ENCODE data around the gene ATOH8. TPM values are rescaled to one million over a fixed set of nuclear protein-coding genes. Genes with fewer than 3 reads are reported as not detected.
A peak's percentile ranks its signal among the peaks of the same experiment; 100 is the strongest.

ATOH8 gene
- total RNA-seq, 3 donors from 2014 or later = 20.8 to 167 (median 46.2) TPM

DNA sequence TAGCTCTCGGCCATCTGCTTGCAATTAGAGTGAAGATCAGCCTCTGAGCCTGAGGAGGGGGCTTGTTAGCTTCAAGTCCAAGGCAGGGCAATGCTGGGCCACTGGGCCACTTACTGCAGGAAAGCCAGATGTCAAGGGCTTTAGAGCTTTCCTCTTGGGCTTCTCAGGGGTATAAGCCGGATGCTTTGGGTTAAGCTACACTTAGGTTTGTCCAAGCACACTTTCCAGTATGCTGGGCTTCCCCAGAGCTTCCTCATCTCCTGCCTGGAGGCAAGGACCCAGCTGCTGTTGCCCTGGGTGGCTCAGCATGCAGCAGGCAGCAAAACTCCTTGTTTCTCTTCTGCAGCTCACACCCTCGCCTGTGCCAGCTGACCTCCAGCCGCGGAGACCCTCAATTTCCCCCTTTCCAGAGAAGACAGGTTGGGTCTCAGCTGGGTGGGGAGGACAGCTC lies 29.0 kb upstream of the ATOH8 start:
- Histone ChIP-seq H3K4me3 (no peak overlapping the region), H3K4me1 (peaks cover 0 to 6% of the 10 kb centered on the region in 2 donors), H3K9me3 (no peaks in the 10 kb centered on the region), H3K36me3 (no peaks in the 10 kb centered on the region), H3K27me3 (no peaks in the 10 kb centered on the region), H3K27ac (no peak overlapping the region)
- DNase-seq (ENCODE audit: low spot score in 2 of 2) = no peak
- intact Hi-C loops (cut with DNase I; ENCODE audit: low total_unique reads) = loop anchor here (5.0 kb wide), 1 partner anchor 88 kb away; no protein-coding TSS in a partner anchor
- no peak for TF ChIP-seq POLR2AphosphoS5 (IDR thresholded peaks at IDR 0.05)
- TF ChIP-seq CTCF (IDR thresholded peaks at IDR 0.05) = no peak
- no peak for TF ChIP-seq POLR2A (IDR thresholded peaks at IDR 0.05)

DNA sequence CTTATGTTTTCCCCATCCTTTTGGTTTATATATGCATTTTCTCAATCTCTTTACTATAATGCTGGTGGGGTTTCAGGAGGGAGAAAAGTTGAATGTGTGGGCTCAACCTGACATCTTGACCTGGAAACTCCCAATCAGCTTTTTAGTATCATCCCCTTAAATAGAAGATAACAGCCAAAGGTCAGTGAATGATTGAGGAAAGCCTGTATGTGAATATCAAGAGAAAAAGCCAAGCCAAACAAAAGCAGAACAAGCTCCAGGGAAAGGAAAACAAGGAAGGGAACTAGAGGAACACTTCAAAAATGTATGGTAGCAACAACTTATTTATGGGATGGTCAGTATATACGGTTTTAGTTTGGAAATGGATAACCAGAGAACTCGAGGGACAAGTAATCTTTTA lies 28.3 kb upstream of the ATOH8 start:
- no peak for DNase-seq (ENCODE audit: low spot score in 2 of 2)
- Histone ChIP-seq H3K4me3 (no peak overlapping the region), H3K4me1 (peaks cover 0 to 6% of the 10 kb centered on the region in 2 donors), H3K36me3 (no peaks in the 10 kb centered on the region), H3K27ac (no peak overlapping the region), H3K9me3 (no peaks in the 10 kb centered on the region), H3K27me3 (no peaks in the 10 kb centered on the region)
- intact Hi-C loops (cut with DNase I; ENCODE audit: low total_unique reads) = loop anchor here (5.0 kb wide), 1 partner anchor 87 kb away; no protein-coding TSS in a partner anchor
- no peak for TF ChIP-seq POLR2AphosphoS5 (IDR thresholded peaks at IDR 0.05)
- TF ChIP-seq CTCF (IDR thresholded peaks at IDR 0.05) = no peak
- no peak for TF ChIP-seq POLR2A (IDR thresholded peaks at IDR 0.05)

DNA sequence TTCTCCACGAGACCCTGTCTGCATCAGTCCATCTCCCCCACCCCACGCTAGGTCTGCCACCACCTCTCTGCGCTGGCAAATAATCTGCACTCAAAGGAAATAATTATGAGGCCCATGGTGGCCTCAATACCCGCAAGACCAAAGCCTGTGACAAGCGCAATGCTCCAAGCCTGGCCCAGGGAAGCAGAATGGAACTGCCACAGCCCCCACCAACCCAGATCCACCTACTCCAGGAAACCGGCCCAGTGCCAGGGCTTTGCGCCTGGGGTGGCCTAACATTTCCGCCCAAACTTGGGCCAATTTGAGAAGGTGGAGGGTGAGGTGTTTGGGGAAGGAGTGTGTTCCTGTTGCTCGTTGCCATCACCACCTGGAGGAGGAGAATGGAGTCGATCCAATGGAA lies 26.0 kb upstream of the ATOH8 start:
- Histone ChIP-seq H3K4me1 (peaks cover 0 to 6% of the 10 kb centered on the region in 2 donors), H3K4me3 (no peak overlapping the region), H3K36me3 (no peaks in the 10 kb centered on the region), H3K27ac (no peak overlapping the region), H3K9me3 (no peaks in the 10 kb centered on the region), H3K27me3 (no peaks in the 10 kb centered on the region)
- peak in 2 of 3 donors; percentile 10 to 27 for TF ChIP-seq POLR2AphosphoS5 (IDR thresholded peaks at IDR 0.05)
- TF ChIP-seq CTCF (IDR thresholded peaks at IDR 0.05) = no peak
- no peak for TF ChIP-seq POLR2A (IDR thresholded peaks at IDR 0.05)
- intact Hi-C loops (cut with DNase I; ENCODE audit: low total_unique reads) = loop anchor here (5.0 kb wide), 1 partner anchor 85 kb away; no protein-coding TSS in a partner anchor
- DNase-seq (ENCODE audit: low spot score in 2 of 2) = no peak

DNA sequence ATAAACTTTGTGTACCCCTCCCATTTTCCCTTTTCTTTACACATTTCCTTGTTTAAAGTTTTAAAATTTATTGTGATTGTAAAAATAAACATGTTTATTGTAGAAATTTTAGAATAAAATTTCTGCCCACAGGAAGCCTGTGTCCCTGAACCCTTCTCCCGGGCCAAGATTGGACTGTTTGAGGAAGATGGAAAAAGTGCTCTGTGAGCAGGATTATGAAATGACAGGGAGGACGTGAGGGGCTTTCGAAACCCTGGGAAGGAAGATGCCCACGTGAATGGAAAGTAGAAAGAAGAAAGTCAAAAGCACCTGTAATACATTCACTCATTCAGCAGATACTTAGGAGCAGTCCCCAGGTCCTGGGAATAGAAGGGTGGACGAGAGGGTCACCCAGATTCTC lies 25.4 kb upstream of the ATOH8 start:
- no peak for DNase-seq (ENCODE audit: low spot score in 2 of 2)
- TF ChIP-seq POLR2A (IDR thresholded peaks at IDR 0.05) (no peak), POLR2AphosphoS5 (IDR thresholded peaks at IDR 0.05) (no peak), CTCF (IDR thresholded peaks at IDR 0.05) (no peak)
- Histone ChIP-seq H3K27me3 (no peaks in the 10 kb centered on the region), H3K9me3 (no peaks in the 10 kb centered on the region), H3K4me1 (peaks cover 0 to 6% of the 10 kb centered on the region in 2 donors), H3K36me3 (no peaks in the 10 kb centered on the region), H3K4me3 (peak overlapping the region in 1 of 3 donors; percentile 9), H3K27ac (peak overlapping the region in 1 of 2 donors; percentile 4)
- intact Hi-C loops (cut with DNase I; ENCODE audit: low total_unique reads) = loop anchor here (5.0 kb wide), 1 partner anchor 84 kb away; no protein-coding TSS in a partner anchor

DNA sequence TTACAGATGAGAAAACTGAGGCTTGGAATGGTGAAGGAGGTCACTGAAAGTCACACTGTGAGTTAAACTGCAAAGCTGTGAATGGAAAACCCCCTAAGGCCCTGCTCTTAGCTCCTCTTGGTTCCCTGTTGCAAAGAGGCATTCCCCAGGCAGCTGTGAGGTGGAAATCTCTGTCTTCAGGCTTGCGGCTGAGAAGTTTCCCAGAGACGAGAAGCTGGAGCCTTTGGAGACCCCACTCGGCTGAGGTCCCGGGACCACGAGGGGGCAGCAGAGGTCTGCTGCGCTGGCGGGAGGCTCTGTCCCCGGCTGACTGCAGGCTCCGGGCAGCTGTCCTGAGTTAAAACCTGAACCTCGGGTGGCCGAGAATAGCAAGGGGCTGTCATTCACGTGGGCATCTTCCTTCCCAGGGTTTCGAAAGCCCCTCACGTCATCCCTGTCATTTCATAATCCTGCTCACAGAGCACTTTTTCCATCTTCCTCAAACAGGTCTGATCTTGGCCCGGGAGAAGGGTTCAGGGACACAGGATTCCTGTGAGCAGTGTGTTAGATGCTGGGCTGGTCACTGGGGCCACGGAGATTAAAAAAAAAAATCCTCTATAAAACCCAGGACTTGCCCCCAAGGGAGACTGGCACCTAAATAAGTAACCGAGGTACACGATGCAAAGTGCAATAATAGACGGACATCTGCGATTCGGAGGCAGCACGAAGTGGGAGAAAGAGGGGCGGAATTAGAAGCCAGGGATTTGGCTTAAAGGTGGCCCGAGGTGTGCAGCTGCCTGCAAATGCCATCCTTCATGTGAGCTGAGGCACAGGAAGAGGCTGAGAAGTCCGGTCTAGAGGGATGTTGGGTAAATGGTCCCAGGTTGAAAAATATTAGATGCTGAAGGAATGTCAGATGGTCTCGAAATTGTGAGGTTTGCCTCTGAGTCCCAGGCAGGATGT lies 24.6 kb upstream of the ATOH8 start:
- peak overlapping the region in 1 of 2 donors; percentile 4 for H3K27ac ChIP-seq
- H3K4me1 ChIP-seq = peaks cover 0 to 6% of the 10 kb centered on the region in 2 donors
- no peaks in the 10 kb centered on the region for H3K36me3 ChIP-seq
- H3K9me3 ChIP-seq = no peaks in the 10 kb centered on the region
- H3K27me3 ChIP-seq = no peaks in the 10 kb centered on the region
- intact Hi-C loops (cut with DNase I; ENCODE audit: low total_unique reads) = loop anchor here (5.0 kb wide), 1 partner anchor 83 kb away; no protein-coding TSS in a partner anchor
- peak overlapping the region in 1 of 3 donors; percentile 9 for H3K4me3 ChIP-seq
- DNase-seq (ENCODE audit: low spot score in 2 of 2) = peak; percentile 80 to 88
- TF ChIP-seq POLR2AphosphoS5 (IDR thresholded peaks at IDR 0.05) (peak; percentile 9 to 74 (median 68)), CTCF (IDR thresholded peaks at IDR 0.05) (peak; percentile 73 to 96 (median 95)), POLR2A (IDR thresholded peaks at IDR 0.05) (no peak)
